ENCODE results near the gene PTPN3. TPM values are rescaled to one million over a fixed set of nuclear protein-coding genes. Genes with fewer than 3 reads are reported as not detected.

The PTPN3 gene
- total and polyA plus RNA-seq, 10 of the 15 experiments (the other 5 are each of a cell fraction or from before 2014, with no cell fraction given): 0.18 to 1.3 (median 0.39) TPM

- RAD21 ChIA-PET (ENCODE audit: unreplicated experiment): no interaction called here
- Histone ChIP-seq H2AFZ (ENCODE audit: control insufficient read depth, low read depth, low read length) (no peak overlapping the region), H3K9ac (ENCODE audit: control insufficient read depth, insufficient read depth, low read length) (no peak overlapping the region), H3K4me3 (no peak overlapping the region), H3K4me2 (ENCODE audit: control insufficient read depth, insufficient read depth) (no peak overlapping the region), H3K79me2 (ENCODE audit: control insufficient read depth, insufficient read depth, low read length) (no peaks in the 10 kb centered on the region), H3K27ac (ENCODE audit: control insufficient read depth, insufficient read depth) (no peak overlapping the region), H4K20me1 (ENCODE audit: control insufficient read depth, insufficient read depth) (no peaks in the 10 kb centered on the region), H3K9me3 (replicated peaks; ENCODE audit: control insufficient read depth, insufficient read depth, low read length) (no peaks in the 10 kb centered on the region), H3K36me3 (ENCODE audit: control insufficient read depth in 2 of 2, insufficient read depth in 2 of 2, low read length in 1 of 2) (no peaks in the 10 kb centered on the region), H3K4me1 (ENCODE audit: control insufficient read depth, insufficient read depth, low read length) (peaks cover 34% of the 10 kb centered on the region), H3K27me3 (replicated peaks in 1 of 2; ENCODE audit: control insufficient read depth in 2 of 2, insufficient read depth in 2 of 2, low read length in 1 of 2) (peaks cover 0 to 2% of the 10 kb centered on the region in 2 experiments; a peak in 1 of 4 replicates)
- ATAC-seq (no peak), FAIRE-seq (no peak), DNase-seq (ENCODE audit: low read depth, low spot score) (no peak)
- intact Hi-C loops (cut with micrococcal nuclease; ENCODE audit: unreplicated experiment): no loop called here
- in situ Hi-C loops (cut with MboI): loop anchor here (5.0 kb wide), 1 partner anchor 52 kb away; no protein-coding TSS in a partner anchor
- POLR2A ChIA-PET: interaction anchor here (0.5 kb wide), 1 partner anchor 30 kb away, joined by 3 read pairs; no protein-coding TSS in a partner anchor
- CTCF ChIA-PET: interaction anchor here (0.6 kb wide), 1 partner anchor 8 kb away, joined by 3 read pairs; no protein-coding TSS in a partner anchor
- no peak for TF ChIP-seq NRF1 (conservative IDR thresholded peaks at IDR 0.05; ENCODE audit: low read depth, low read length)
- TF ChIP-seq RBBP5 (conservative IDR thresholded peaks at IDR 0.05): no peak
- TF ChIP-seq MTA2 (IDR thresholded peaks at IDR 0.05; ENCODE audit: low read depth): no peak
- no peak for TF ChIP-seq EGR1 (IDR thresholded peaks at IDR 0.05; ENCODE audit: borderline replicate concordance in 1 of 2, low read depth in 2 of 2, low read length in 2 of 2)
- no peak for TF ChIP-seq PRDM15 (CRISPR knock-in tag; IDR thresholded peaks at IDR 0.05)
- TF ChIP-seq POU2F2 (IDR thresholded peaks at IDR 0.05; ENCODE audit: borderline replicate concordance, low read depth, low read length): no peak
- TF ChIP-seq JUND (IDR thresholded peaks at IDR 0.05; ENCODE audit: low read depth, low read length): no peak
- TF ChIP-seq POLR2AphosphoS2 (IDR thresholded peaks at IDR 0.05; ENCODE audit: low read depth, low read length): no peak
- TF ChIP-seq HDAC6 (IDR thresholded peaks at IDR 0.05; ENCODE audit: unreplicated experiment): no peak
- TF ChIP-seq NKRF (conservative IDR thresholded peaks at IDR 0.05): no peak
- TF ChIP-seq EZH2 (IDR thresholded peaks at IDR 0.05; ENCODE audit: borderline replicate concordance, control insufficient read depth, low read depth, low read length): no peak
- WGBS (ENCODE audit: insufficient coverage, insufficient replicate concordance, low lambda C conversion rate, missing lambda C conversion rate): 36% methylated on average over 3 of the region's 3 CpGs
- no TSS peak for BruUV-seq (replicated peaks)
- SMC1A ChIA-PET (ENCODE audit: uncharacterized antibody, unreplicated experiment): interaction anchor here (1.2 kb wide), 1 partner anchor 13 kb away, joined by 3 read pairs; no protein-coding TSS in a partner anchor
Measured at GRCh38 chr9:109385499-109385898, 112.6 kb downstream of the PTPN3 start.

Data from GM12878 (cell line).